Testis (tissue), 2 donors: ENCODE measurements around the gene NUB1.

ENCODE experiments used
- CTCF ChIP-seq, 3 experiments: fragments of 450-650 bp in 2 of 3; fragments of 200-600 bp in 1 of 3; sonication (generic) in 1 of 3; IDR thresholded peaks; one replicate each; pipeline ENCODE4 v1.5.1; 2016 to 2019; ENCODE audit warnings: antibody characterized with exemption in 3 of 3, mild to moderate bottlenecking in 2 of 3, moderate library complexity in 1 of 3
- POLR2A ChIP-seq: fragments of 450-650 bp; IDR thresholded peaks from one replicate; pipeline ENCODE4 v1.6.1; 2017; ENCODE audit warnings: antibody characterized with exemption, mild to moderate bottlenecking, moderate library complexity

GRCh38 chr7:151416941-151417315 is 75.3 kb downstream of the NUB1 start:
- TF ChIP-seq CTCF (IDR thresholded peaks at IDR 0.05) (no peak), POLR2A (no peak)
